GM21576 (cell line): Measurements from ENCODE around the gene DGLUCY.
A peak's percentile ranks its signal among the peaks of the same experiment; 100 is the strongest.
"Not testable (repeated sequence)": the region's sequence is repeated elsewhere in the genome, so short reads cannot be mapped to it uniquely, and the experiment has no call there.

Experiments used
- ATAC-seq: cut with Tn5 transposase; IDR thresholded peaks from one replicate; pipeline ENCODE4 v1.9.1; 2021; ENCODE audit warnings: mild to moderate bottlenecking, moderate library complexity; ENCODE audit not compliant: unreplicated experiment

Gene DGLUCY

GRCh38 chr14:91108941-91109611, 4.8 kb upstream of the DGLUCY start:
- ATAC-seq = no peak

GRCh38 chr14:91111443-91111842, 2.4 kb upstream of the DGLUCY start:
- ATAC-seq = no peak

GRCh38 chr14:91112194-91112593, 1.7 kb upstream of the DGLUCY start:
- no peak for ATAC-seq

GRCh38 chr14:91114079-91115065, 499 bp downstream of the DGLUCY start:
- ATAC-seq = peak; percentile 80

DNA sequence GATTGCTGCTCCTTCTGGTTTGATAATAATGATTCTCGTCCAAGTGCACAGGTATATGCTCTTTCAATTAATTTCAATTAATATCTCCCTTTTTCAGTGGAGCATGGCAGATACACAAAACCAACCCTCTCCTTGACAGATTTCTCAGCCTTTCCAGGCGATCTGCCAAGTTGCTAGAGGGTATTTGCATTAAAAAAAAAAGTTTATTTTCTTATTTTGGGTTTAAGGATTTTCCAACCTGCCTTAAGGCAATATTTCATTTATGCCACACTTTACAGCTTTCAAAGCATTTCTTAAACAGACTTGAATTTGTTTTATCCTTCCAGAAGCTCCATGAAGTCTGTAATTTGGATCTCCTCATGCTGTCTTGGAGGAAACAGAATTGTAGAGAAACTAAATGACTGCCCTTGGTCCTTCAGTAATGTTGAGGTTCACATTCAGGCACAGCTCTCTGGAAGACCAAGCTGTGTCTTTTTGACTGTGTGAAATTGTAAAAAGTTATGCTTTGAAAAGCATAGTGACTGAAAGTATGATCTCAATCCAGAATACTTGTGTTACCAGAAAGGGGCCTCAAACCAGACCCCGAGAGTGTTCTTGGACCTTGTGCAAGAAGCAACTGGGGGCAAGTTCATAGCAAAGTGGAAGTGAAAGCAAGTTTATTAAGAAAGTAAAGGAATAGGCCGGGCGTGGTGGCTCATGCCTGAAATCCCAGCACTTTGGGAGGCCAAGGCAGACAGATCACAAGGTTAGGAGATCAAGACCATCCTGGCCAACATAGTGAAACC, 2.3 kb downstream of the DGLUCY start:
- no peak for ATAC-seq

GRCh38 chr14:91116913-91117588, 3.2 kb downstream of the DGLUCY start:
- no peak for ATAC-seq

DNA sequence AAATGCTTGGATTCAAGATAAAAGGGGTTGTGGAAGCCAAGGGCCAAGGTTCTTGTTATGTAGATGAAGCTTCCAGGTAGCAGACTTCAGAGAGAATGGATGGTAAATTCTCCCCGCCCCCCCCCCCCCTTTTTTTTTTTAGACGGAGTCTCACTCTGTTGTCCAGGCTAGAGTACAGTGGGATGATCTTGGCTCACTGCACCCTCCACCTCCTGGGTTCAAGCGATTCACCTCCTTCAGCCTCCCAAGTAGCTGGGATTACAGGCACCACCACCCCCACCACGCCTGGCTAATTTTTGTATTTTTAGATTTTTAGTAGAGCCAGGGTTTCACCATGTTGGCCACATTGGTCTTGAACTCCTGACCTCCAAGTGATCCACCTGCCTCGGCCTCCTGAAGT, 4.1 kb downstream of the DGLUCY start:
- ATAC-seq = no peak

GRCh38 chr14:91118511-91119068, 4.7 kb downstream of the DGLUCY start:
- no peak for ATAC-seq

- no peak for ATAC-seq
Measured at GRCh38 chr14:91119556-91120311, 5.9 kb downstream of the DGLUCY start.

DNA sequence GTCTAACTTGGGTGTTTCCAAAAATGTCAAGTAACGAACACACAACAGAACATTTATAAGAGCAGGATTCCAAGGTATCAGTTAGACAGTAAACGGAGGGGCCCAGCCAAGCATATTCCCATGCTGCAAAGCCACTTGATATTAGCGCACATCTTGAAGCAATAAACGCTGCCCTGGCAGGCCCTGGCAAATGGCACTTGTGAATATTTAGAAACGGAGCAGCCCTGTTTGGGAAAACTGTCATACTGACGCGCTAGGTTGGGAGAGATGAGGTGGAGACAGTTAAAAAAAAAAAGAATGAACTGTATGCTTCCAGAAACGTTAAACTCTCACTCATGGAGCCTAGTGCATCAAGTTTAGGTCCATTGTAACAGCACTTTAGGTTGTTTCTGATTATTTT, 9.3 kb downstream of the DGLUCY start:
- ATAC-seq = no peak

GRCh38 chr14:91124406-91125270, 10.8 kb downstream of the DGLUCY start:
- ATAC-seq = not testable (repeated sequence)

DNA sequence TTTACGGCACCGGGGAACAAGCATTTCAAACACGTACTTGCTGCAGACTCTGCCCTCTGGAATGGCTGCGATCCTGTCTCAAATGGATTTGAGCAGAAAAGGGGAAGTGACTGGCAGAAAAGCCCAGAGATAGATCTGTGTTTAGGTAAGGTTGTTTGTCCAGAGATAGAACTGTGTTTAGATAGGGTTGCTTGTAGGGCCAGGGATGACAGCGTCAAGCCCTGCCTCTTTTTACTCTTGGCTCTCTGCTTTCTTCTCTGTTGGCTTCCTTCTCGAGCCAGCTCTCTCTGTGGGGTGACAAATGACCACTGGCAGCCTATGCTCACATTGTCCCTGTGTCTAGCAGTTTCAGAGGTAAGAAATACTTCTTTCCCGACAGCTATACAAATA, 11.4 kb downstream of the DGLUCY start:
- ATAC-seq = no peak

GRCh38 chr14:91125801-91126200, 11.9 kb downstream of the DGLUCY start:
- ATAC-seq = no peak

DNA sequence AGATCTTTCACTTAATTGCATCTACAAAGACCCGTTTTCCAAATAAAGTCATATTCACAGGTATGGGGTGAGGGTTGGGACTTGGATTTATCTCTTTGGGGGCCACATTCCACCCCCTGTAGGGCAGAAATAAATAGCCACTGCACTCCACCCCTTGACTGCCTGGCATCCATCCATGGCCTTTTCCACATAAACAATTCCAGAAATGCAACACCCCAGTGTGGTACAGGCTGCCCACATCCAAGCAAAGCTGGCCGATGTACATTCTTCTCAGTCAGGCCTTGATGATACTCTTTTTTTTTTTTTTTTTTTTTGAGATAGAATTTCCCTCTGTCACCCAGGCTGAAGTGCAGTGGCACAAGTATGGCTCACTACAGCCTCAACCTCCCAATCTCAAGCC, 12.9 kb downstream of the DGLUCY start:
- ATAC-seq = no peak

DNA sequence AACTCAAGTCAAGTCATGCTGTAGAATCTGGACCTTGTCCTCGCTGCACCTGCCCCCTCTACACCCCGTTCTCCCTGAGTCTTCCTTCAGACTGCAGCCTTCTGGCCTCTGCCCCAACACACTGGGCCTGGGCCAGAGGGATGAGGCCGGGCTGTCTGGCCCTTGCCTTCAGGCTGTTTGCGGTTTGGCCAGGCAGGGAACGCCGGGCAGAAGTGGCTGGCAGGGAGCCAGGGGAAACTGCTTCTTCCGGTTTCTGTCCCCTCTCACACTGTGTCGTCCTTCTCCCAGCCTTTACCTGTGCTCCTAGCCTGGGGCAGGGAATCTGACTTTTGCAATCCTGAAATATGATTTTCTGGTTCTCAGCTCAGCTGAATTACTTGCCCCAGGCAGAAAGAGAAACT, 13.5 kb downstream of the DGLUCY start:
- no peak for ATAC-seq

DNA sequence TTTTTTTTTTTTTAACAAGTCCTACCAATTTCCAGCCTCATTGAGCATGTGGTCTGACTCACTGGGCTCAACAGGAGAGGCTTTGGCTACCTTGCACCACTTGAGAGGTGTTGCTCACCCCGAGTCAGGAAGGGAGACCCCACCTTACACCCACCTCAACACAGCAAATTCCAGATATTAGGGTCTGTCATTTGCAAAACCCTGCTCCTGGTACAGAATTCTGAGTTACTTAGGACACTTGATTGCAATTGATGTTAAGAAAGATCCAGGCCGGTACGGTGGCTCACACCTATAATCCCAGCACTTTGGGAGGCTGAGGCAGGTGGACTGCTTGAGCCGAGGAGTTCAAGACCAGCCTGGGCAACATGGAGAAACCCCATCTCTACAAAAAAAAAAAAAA, 14.1 kb downstream of the DGLUCY start:
- ATAC-seq = no peak

- no peak for ATAC-seq
Measured at GRCh38 chr14:91128699-91129098, 14.8 kb downstream of the DGLUCY start.

DNA sequence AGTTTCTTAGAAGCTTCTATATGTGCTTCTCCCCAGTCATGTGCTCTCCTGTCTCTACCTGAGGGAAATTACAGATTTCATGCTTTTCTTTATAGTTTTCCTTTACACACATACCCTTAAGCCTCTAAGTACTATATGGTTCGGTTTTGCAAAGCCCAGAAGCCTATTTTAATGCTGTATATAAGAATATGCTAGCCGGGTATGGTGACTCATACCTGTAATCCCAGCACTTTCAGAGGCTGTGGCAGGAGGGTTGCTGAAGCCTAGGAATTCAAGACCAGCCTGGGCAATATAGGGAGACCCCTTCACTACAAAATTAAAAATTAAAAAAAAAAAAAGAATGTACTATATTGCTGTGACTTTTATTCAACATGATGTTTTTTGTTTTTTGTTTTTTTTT, 15.4 kb downstream of the DGLUCY start:
- no peak for ATAC-seq

GRCh38 chr14:91135039-91135438, 21.2 kb downstream of the DGLUCY start:
- ATAC-seq = no peak
